Measurements from ENCODE around the gene PRSS53. TPM values are rescaled to one million over a fixed set of nuclear protein-coding genes. Genes with fewer than 3 reads are reported as not detected.

Gene PRSS53
- total RNA-seq, 1 experiment from 2014 or later = 2.0 TPM

DNA sequence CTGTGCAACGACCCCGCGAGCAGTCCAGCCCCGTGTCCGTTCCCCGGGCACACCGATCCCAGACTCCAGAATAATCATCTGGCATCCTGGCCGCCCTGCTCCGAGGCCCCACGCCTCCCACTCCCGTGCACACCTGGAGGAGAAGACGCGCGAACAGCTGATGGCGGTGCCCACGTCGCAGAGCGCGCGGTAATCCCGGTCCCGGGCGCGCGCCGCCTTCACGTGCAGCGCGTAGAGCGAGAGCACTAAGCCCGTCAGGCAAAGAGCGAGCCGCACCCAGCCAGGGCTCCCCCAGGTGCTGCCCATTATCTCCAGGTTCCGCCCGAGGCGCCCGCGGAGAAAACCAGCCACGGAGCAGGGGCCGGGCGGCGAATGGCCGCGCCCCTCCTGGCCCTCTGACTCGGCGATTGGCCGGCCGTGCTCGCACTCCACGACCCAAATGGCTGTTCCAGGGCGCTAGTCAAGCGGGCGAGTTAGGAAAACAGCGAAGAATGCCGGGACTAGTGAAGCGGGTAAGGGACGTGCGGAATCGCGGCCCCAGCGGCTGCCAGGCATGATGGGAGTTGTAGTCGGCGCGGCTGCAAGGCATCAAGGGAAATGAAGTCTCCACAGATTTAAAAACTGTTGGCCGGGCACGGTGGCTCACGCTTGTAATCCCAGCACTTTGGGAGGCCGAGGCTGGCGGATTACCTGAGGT is 5.8 kb upstream of the PRSS53 start, which contains the start of gene VKORC1:
VKORC1 (minus strand) TSS at position 374 of the 697 bp plus-strand sequence; CDS start at position 306, 68 bp downstream.
- peak; percentile 97 for DNase-seq (ENCODE audit: low spot score)

DNA sequence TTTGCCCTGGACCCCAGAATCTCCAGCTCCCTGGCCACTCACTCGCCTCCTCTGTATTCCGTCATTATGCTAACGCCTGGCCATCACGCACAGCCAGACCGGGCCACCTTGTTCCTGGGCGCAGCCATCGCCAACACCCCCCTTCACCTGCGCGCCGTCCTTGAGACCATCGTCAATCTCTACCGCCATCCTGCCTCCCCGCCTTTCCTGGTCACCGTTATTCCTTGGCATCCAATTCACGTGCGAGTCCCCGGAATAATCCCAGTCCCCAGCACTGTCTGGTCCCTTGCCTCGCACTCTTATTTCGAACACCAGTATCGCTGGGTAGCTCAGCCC is 5.3 kb upstream of the PRSS53 start:
- no peak for DNase-seq (ENCODE audit: low spot score)

DNA sequence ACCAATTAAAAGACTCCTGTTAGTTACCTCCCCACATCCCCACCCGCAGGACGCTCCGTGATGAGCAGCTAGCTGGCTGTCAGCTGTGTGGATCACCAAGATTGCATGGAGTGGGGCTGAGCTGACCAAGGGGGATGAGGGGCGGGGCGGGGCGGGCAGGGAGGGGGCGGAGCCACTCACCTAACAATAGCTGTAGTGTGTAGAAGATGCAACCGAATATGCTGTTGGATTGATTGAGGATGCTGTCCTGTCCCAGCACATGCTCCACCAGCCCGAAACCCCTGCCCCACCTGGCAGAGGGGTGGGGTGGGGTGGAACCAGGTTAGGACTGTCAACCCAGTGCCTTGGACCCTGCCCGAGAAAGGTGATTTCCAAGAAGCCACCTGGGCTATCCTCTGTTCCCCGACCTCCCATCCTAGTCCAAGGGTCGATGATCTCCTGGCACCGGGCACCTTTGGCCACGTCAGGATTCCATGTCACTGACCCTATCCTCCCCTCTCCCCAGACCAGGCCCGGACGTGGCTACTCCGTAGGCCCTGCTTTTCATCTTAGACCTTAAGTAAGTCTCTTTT is 4.5 kb upstream of the PRSS53 start:
- DNase-seq (ENCODE audit: low spot score) = peak; percentile 55

DNA sequence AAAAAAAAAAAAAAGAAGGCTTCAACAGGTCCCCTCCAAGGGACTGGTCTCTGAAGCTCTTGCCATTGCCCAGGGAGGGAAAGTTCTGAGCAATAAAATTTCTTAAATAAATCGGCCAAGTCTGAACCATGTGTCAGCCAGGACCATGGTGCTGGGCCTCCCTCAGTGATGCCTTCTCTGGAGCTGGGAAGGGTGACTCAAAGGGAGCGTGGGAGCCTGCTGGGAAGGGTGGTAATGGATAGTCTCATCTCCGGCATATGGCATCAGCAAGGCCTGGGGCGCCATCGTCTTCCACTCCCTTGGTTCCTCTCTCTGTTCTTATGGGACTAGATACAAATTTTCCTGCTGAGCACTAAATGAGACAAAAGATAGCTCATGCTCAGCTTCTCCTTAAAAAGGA is 3.6 kb upstream of the PRSS53 start:
- DNase-seq (ENCODE audit: low spot score) = no peak

DNA sequence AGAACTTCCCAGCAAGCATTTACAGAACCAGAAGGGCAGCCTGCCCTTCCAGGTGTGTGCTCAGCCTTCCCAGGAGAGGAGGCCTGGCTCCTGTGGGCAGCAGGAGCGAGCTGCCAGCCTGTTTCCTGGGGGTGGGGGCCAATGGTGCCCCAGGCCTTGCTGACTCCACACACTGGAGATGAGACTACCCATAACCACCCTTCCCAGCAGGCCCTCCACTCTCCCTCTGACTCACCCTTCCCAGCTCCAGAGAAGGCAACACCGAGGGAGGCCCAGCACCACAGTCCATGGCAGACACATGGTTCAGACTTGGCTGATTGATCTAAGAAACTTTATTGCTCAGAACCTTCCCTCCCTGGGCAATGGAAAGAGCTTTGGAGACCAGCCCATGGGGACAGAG is 1.8 kb upstream of the PRSS53 start:
- peak; percentile 53 for DNase-seq (ENCODE audit: low spot score)

DNA sequence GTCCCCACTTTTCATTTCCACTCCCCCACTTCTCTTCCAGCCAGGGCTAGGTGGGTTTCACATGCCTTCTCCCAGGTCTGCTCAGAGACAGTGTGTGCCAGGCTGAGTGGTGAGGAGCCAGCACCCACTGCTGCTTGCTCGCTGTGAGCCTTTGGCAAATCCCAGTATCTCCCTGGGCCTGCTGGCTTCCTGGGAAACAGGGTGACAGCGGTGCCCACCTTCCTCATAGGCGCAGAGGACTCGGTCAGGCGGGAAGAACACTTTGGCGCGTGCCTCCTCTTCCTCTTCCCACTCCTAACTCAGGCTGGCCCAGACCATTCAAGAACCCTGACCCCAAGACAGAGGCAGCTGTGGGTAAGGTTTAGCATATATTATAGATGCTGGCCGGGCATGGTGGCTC is 456 bp upstream of the PRSS53 start:
- no peak for DNase-seq (ENCODE audit: low spot score)

DNA sequence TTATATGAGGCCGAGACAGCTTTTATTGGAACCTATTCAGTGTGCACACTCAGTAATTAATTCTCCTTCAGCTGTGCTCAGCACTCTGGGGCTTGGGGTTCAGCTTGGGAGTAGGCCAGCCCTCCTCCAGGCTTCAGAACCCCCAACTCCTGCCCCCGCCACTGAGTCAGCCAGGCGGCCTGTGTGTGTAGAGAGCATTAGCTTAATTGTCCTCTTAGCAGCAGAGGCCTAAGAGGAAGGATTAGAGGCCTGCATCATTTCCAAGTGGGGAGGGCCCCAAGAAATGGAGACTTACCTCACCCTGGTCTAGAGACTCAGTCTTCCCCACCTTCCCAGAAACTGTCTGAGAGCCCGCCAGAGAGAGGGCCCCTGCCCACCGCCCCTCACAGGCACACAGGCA is 772 bp downstream of the PRSS53 start:
- DNase-seq (ENCODE audit: low spot score) = no peak

DNA sequence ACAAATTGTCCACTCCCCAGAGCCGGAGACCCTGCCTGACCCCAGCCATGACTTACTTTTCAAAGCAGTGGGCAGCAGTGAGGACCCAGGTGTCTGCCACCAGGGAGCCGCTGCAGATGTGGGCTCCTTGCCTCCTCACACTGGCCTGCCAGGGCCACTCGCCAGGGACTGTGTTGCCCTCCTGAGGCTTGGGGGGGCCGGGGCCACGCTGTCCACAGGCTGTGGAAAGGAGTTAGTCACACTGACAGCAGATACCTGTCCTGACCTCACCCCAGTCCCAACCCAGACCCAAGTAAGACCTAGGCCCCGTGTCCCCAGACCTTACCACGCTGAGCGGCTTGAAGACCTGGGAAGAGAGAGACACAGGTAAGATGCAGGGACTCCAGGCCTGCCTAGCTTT is 1.3 kb downstream of the PRSS53 start:
- DNase-seq (ENCODE audit: low spot score) = no peak

DNA sequence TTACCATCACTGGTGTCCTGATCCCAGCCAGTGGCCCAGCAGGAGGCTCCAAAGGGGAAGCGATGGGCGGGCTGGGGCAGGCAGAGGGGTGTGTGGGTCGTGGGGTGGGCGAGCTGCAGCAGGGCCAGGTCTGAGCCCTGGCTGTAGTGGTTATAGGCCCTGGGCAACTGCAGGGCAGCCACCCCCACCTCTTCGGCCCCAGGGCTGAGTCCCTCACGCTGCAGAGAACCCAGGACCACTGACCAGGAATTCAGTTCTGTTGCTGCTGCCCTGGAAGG is 2.2 kb downstream of the PRSS53 start:
- no peak for DNase-seq (ENCODE audit: low spot score)

DNA sequence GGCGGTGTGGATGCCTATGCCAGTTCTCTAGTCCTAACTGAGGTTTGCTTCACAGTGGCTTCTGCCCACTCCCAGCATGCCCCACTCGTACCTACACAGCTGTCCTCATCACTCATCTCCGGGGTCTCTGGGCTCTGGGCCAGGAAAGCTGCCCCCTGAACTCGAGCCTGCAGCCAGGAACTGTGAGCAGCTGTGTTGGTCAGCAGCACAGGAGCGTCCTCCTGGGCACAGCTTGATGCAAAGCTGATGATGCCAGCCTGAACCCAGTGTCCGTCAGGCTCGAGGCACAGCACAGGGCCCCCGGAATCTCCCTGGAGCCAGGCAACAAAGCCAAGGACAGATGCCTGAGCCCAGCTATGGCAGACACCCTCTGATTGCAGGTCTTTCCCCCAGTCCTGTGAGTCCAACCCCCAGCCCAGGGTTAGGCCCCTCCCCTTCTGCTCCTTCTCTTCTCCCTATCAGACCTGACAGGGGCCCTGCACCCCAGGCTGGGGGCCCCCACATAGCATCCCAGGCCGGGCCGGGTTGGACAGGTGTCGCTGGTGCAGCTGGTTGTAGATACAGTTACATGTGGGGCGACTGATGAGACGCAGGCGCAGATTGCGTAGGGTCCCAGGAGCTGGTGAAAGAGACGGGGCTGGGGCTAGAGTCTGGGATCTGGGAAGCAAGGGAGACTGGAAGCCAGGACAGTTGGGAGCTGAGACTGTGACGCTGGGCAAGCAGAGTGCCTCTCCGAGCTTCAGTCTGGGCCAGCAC is 2.7 kb downstream of the PRSS53 start:
- no peak for DNase-seq (ENCODE audit: low spot score)

DNA sequence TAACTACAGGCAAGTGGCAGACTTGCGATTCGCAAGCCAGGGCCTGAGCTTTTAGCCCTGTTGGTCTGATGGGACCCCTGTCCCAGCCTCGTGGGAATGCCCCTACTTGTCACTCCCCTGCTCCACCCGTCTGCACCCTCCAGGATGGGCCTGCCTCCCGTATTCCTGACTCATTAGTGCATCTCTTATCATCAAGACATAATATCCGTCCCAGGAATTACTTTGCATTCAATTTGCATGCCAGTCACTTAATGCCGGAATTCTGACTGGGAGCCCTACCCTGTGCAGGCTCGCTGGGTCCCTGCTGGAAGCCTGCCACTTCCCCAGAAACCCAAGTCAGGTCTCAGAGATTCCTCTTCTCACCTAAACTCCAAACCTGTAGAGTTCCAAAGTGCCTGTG is 3.3 kb downstream of the PRSS53 start:
- DNase-seq (ENCODE audit: low spot score) = no peak

DNA sequence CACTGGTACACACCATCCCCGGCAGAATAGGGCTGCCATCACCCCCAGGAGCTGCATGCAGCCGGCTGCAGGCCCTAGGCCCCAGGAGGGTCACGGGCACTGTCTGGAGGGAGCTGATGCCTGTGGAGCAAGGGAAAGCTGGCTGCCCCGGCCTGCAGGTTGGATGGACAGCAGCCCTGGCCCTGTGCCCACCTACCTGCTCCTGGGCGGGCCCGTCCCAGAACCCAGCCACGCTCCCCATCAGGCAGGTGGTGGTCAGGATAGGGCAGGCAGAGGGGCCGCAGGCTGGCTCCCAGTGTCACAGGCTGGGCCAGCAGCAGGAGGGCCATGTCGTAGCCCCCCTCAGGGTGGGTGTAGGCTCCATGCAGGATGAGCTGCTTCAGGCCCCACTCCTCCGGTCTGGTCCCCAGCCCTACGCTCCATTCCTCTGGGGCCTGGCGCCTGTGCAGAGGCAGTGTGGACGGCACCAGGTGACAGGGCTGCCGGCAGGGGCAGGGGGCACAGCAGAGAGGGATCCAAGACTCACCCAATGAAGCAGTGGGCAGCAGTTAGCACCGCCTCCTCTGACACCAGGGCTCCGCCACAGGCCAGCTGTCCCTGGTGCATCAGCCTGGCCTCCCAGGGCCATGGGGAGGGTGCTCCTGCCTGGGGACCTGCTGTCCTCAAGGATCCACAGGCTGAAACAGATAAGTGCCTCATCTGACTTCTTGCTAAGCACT is 4.0 kb downstream of the PRSS53 start:
- no peak for DNase-seq (ENCODE audit: low spot score)

DNA sequence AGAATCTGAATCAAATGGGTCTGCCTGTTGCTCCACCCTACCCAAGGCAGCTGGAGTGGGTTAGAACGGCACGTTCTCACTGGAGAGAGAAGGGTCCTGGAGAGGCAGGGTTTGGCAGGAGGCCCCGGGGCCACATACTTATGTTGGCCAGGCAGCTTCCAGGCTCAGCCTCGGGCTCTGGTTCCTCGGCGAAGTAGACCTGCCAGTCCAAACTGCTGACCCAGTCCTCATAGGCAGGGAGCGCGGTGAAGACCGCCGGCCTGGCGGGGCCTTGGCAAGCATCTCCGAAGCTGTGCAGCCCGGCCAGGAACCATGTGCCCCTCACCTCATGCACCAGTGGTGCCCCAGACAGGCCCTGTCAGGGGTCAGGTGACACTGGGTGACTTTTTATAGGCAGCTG is 4.8 kb downstream of the PRSS53 start:
- no peak for DNase-seq (ENCODE audit: low spot score)

DNA sequence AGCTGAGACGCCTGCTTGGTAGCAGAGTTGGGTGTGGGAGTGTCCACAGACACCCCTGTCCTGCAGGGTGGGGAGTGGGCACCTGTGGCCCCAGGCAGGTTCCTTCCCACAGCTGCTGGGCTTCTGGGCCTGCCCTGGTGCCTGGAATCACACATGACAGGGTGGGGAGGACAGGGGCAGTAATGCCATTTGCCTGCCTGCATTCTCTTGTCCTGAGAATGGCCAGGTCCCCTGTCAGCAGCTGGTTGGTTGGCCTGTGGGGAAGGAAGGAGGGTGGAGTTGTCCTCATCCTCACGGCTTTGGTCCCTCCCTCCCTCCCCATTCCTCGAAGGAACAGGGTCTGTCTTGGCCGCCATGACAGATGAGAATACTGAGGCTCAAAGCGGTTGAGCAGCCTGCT is 5.2 kb downstream of the PRSS53 start:
- no peak for DNase-seq (ENCODE audit: low spot score)

DNA sequence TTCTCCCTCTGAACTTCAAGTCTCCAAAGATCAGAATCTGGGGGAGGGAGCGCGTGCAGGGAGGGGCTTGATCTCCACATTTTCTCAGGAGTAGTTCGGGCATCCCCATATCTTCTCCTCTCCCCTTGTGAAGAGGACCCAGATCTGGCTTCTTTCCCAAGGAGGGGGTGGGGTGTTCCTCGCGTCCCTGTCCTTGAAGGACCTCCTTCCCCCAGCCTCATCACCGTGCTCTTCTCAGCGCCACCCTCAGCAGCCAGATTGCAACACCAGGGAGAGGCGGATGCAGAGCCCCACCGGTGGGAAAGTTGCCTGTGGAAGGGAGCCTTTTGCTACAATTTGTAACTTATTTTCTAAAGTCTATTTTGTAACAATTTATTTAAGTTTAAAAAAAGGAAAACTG is 5.7 kb downstream of the PRSS53 start:
- no peak for DNase-seq (ENCODE audit: low spot score)

DNA sequence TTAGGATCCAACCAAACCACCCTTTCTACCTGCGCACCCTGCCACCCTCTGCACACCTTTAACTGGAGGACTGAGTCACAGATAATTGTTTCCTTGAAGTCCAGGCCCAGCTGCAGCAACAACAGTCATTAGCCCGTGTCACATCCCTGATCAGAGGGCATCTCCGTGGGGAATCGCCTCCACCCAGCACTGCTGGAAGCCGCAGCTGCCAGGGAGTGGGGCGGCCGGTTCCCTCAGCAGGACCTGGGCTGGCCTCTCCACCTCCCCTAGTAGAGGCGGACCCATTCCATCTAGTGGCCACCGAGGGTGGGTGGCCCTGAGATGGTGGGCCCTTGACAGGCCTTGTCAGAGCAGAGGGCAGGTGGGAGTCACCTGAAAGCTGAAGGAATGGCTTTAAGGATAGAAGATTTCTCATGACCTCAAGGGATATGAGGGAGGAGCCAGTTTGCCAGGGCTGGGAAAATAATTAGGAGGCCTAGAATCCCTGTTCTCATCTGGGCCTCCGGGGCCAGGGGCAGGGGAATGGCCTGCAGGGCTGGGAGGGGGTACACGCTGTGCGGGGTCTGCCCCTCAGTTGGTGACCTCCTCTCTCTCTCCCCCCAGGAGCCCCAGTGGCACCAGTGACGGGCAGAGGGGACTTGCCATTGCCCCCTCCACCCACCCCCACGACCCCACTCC is 6.2 kb downstream of the PRSS53 start:
- no peak for DNase-seq (ENCODE audit: low spot score)

DNA sequence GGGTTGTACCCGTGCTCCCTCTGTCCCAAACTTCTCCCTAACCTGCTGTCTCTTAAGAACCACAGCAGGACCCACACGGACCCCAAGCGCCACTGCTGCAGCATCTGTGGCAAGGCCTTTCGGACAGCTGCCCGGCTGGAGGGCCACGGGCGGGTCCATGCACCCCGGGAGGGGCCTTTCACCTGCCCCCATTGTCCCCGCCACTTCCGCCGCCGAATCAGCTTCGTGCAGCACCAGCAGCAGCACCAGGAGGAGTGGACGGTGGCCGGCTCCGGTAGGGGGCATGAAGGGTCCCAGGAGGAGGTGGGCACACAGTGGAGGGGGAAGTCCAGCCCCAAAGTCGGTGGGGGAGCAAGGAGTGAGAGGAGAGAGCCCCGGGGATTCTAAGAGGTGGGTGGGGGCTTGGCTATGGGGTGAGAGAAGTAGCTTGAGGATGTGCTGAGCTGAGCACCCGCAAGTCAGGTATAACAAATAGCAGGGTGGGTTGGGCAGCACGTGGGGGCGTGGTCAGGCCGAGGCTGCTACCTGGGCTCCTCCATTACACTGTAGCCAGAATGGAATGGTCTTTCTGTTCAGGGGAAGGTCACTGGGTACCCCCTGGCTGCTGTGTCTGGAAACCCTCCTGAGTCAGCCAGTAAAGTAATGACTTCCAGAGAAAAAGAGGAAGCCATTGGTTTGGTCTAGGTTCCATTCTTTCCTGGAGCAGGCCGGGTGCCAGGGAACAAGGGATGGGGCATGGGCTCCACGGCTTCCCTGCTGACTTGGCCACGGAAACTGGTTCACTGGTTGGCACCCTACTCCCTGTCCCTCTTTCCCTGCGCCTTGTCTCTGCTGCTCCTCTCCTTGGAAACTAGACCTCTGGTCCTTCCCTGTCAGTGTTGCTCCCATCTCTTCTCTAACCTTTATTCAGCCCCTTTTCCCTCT is 7.1 kb downstream of the PRSS53 start:
- DNase-seq (ENCODE audit: low spot score) = no peak

DNA sequence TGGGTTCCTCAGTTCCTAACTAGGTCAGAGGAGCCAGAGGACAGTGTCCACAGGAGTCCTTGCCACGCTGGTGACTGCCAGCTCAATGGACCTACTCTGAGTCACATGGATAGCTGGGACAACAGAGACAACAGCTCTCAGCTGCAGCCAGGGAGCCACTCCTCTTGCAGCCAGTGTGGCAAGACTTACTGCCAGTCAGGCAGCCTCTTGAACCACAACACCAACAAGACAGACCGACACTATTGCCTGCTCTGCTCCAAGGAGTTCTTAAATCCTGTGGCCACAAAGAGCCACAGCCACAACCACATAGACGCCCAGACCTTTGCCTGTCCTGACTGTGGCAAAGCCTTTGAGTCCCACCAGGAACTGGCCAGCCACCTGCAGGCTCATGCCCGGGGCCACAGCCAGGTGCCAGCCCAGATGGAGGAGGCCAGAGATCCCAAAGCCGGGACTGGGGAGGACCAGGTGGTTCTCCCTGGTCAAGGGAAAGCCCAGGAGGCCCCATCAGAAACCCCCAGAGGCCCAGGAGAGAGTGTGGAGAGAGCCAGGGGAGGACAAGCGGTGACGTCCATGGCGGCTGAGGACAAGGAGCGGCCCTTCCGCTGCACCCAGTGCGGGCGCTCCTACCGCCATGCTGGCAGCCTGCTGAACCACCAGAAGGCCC is 7.9 kb downstream of the PRSS53 start:
- DNase-seq (ENCODE audit: low spot score) = no peak

DNA sequence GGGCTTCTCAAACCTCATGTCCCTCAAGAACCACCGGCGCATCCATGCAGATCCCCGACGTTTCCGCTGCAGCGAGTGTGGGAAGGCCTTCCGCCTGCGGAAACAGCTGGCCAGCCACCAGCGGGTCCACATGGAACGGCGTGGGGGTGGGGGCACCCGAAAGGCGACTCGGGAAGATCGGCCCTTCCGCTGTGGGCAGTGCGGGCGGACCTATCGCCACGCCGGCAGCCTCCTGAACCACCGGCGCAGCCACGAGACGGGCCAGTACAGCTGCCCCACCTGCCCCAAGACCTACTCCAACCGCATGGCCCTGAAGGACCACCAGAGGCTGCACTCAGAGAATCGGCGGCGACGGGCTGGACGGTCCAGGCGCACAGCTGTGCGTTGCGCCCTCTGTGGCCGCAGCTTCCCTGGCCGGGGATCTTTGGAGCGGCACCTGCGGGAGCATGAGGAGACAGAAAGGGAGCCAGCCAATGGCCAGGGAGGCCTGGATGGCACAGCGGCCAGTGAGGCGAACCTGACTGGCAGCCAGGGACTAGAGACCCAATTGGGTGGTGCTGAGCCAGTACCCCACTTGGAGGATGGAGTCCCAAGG is 8.6 kb downstream of the PRSS53 start:
- DNase-seq (ENCODE audit: low spot score) = no peak

DNA sequence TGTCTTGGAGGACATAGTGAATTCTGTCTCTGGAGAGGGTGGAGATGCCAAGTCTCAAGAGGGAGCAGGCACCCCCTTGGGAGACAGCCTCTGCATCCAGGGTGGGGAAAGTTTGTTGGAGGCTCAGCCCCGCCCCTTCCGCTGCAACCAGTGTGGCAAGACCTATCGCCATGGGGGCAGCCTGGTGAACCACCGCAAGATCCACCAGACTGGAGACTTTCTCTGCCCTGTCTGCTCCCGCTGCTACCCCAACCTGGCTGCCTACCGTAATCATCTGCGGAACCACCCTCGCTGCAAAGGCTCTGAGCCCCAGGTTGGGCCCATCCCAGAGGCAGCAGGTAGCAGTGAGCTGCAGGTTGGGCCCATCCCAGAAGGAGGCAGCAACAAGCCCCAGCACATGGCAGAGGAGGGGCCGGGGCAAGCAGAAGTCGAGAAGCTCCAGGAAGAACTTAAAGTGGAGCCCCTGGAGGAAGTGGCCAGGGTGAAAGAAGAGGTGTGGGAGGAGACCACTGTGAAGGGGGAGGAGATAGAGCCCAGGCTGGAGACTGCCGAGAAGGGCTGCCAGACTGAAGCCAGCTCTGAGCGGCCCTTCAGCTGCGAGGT is 9.3 kb downstream of the PRSS53 start:
- DNase-seq (ENCODE audit: low spot score) = no peak

Measured in A172 (cell line).